ENCODE measurements around the gene UPF3A. TPM values are rescaled to one million over a fixed set of nuclear protein-coding genes. Genes with fewer than 3 reads are reported as not detected.
"Not testable (repeated sequence)": the region's sequence is repeated elsewhere in the genome, so short reads cannot be mapped to it uniquely, and the experiment has no call there.

Gene UPF3A
- total and polyA plus RNA-seq, 4 experiments from 2014 or later = 11.2 to 91.2 (median 60.2) TPM

- POLR2A ChIA-PET (ENCODE audit: partially characterized antibody) = interaction anchor here (0.6 to 1.1 kb wide), 2 partner anchors 12 kb away, joined by 3 to 4 read pairs; no protein-coding TSS in a partner anchor
- peak overlapping the region in 3 of 7 donors; percentile 43 to 90 (median 76) for H3K27ac Mint-ChIP-seq
Observed at GRCh38 chr13:114237415-114238112, 43.8 kb upstream of the UPF3A start.

DNA sequence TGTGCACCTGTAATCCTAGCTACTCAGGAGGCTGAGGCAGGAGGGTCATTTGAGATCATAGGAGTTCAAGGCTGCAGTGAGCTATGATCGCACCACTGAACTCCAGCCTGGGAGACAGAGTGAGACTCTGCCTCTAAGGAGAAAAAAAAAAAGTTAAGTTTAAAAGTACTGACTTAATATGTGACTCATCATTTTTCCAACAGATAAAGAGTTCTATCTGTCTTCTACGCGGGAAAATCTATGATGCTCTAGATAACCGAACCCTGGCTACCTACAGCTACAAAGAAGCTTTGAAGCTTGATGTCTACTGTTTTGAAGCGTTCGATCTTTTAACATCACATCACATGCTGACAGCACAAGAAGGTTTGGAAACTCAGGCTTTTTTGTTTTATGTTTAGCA lies 39.5 kb upstream of the UPF3A start:
- Mint-ChIP-seq H3K27ac (peak overlapping the region in 1 of 7 donors; percentile 47), H3K9me3 (no peaks in the 10 kb centered on the region), H3K4me1 (peaks cover 6 to 25% (median 15%) of the 10 kb centered on the region in 4 donors), H3K27me3 (no peaks in the 10 kb centered on the region), H3K4me3 (no peak overlapping the region), H3K36me3 (peaks cover 70 to 79% of the 10 kb centered on the region in 2 donors)
- ChIA-PET POLR2A (ENCODE audit: partially characterized antibody) (interaction anchor here (0.7 kb wide), 1 partner anchor 131 kb away, joined by 3 read pairs; no protein-coding TSS in a partner anchor), CTCF (ENCODE audit: partially characterized antibody) (no interaction called here)
- Histone ChIP-seq H3K9me3 (ENCODE audit: control insufficient read depth in 1 of 2, low read length in 2 of 2) (no peaks in the 10 kb centered on the region), H3K27me3 (ENCODE audit: insufficient read depth, low read length) (no peaks in the 10 kb centered on the region), H3K36me3 (ENCODE audit: insufficient read depth, low read length) (peaks cover 86% of the 10 kb centered on the region), H3K4me3 (ENCODE audit: low read length in 2 of 2) (no peak overlapping the region), H3K27ac (ENCODE audit: low read depth, low read length) (no peak overlapping the region), H3K4me1 (ENCODE audit: insufficient read depth, low read length) (peaks cover 4% of the 10 kb centered on the region)
- no peak for DNase-seq
- intact Hi-C loops (cut with micrococcal nuclease) = no loop called here

More at GRCh38 chr13:114237415-114238112, 43.8 kb upstream of the UPF3A start:
- CTCF ChIA-PET (ENCODE audit: partially characterized antibody) = interaction anchor here (1.1 to 1.2 kb wide), 2 partner anchors 9 to 106 kb away, joined by 3 to 4 read pairs; no protein-coding TSS in a partner anchor
- H3K27me3 ChIP-seq (ENCODE audit: insufficient read depth, low read length) = no peaks in the 10 kb centered on the region
- H3K36me3 ChIP-seq (ENCODE audit: insufficient read depth, low read length) = peaks cover 44% of the 10 kb centered on the region
- peaks cover 21% of the 10 kb centered on the region for H3K4me1 ChIP-seq (ENCODE audit: insufficient read depth, low read length)
- no peak overlapping the region for H3K4me3 ChIP-seq (ENCODE audit: low read length in 2 of 2)
- peaks cover 0 to 2% (median 0%) of the 10 kb centered on the region in 8 donors for H3K9me3 Mint-ChIP-seq
- no peaks in the 10 kb centered on the region for H3K9me3 ChIP-seq (ENCODE audit: control insufficient read depth in 1 of 2, low read length in 2 of 2)
- peak overlapping the region in 5 of 8 donors; percentile 4 to 48 (median 41) for H3K4me3 Mint-ChIP-seq
- no peaks in the 10 kb centered on the region for H3K27me3 Mint-ChIP-seq
- H3K36me3 Mint-ChIP-seq = peaks cover 36 to 48% of the 10 kb centered on the region in 2 donors
- DNase-seq = no peak
- peaks cover 17 to 37% (median 26%) of the 10 kb centered on the region in 4 donors for H3K4me1 Mint-ChIP-seq
- no peak overlapping the region for H3K27ac ChIP-seq (ENCODE audit: low read depth, low read length)
- intact Hi-C loops (cut with micrococcal nuclease) = no loop called here

- Histone ChIP-seq H3K4me3 (ENCODE audit: low read length in 2 of 2) (no peak overlapping the region), H3K4me1 (ENCODE audit: insufficient read depth, low read length) (peaks cover 4% of the 10 kb centered on the region), H3K9me3 (ENCODE audit: control insufficient read depth in 1 of 2, low read length in 2 of 2) (no peaks in the 10 kb centered on the region), H3K27ac (ENCODE audit: low read depth, low read length) (no peak overlapping the region), H3K36me3 (ENCODE audit: insufficient read depth, low read length) (peaks cover 82% of the 10 kb centered on the region), H3K27me3 (ENCODE audit: insufficient read depth, low read length) (no peaks in the 10 kb centered on the region)
- Mint-ChIP-seq H3K27me3 (no peaks in the 10 kb centered on the region), H3K9me3 (no peaks in the 10 kb centered on the region), H3K27ac (no peak overlapping the region), H3K36me3 (peaks cover 72 to 83% of the 10 kb centered on the region in 2 donors), H3K4me1 (peaks cover 2 to 15% (median 9%) of the 10 kb centered on the region in 4 donors), H3K4me3 (no peak overlapping the region)
- POLR2A ChIA-PET (ENCODE audit: partially characterized antibody) = no interaction called here
- no peak for DNase-seq
- intact Hi-C loops (cut with micrococcal nuclease) = no loop called here
- CTCF ChIA-PET (ENCODE audit: partially characterized antibody) = no interaction called here
Observed at GRCh38 chr13:114243971-114244370, 37.4 kb upstream of the UPF3A start.

- no peaks in the 10 kb centered on the region for H3K27me3 Mint-ChIP-seq
- intact Hi-C loops (cut with micrococcal nuclease) = no loop called here
- peaks cover 2 to 13% (median 9%) of the 10 kb centered on the region in 4 donors for H3K4me1 Mint-ChIP-seq
- H3K36me3 Mint-ChIP-seq = peaks cover 68 to 79% of the 10 kb centered on the region in 2 donors
- H3K36me3 ChIP-seq (ENCODE audit: insufficient read depth, low read length) = peaks cover 82% of the 10 kb centered on the region
- no peaks in the 10 kb centered on the region for H3K27me3 ChIP-seq (ENCODE audit: insufficient read depth, low read length)
- H3K9me3 ChIP-seq (ENCODE audit: control insufficient read depth in 1 of 2, low read length in 2 of 2) = no peaks in the 10 kb centered on the region
- no peaks in the 10 kb centered on the region for H3K9me3 Mint-ChIP-seq
- CTCF ChIA-PET (ENCODE audit: partially characterized antibody) = no interaction called here
- no peak overlapping the region for H3K4me3 ChIP-seq (ENCODE audit: low read length in 2 of 2)
- no peak overlapping the region for H3K27ac Mint-ChIP-seq
- no peak overlapping the region for H3K27ac ChIP-seq (ENCODE audit: low read depth, low read length)
- no peak for DNase-seq
- H3K4me3 Mint-ChIP-seq = no peak overlapping the region
- H3K4me1 ChIP-seq (ENCODE audit: insufficient read depth, low read length) = peaks cover 4% of the 10 kb centered on the region
- POLR2A ChIA-PET (ENCODE audit: partially characterized antibody) = no interaction called here
Observed at GRCh38 chr13:114244637-114245036, 36.8 kb upstream of the UPF3A start.

DNA sequence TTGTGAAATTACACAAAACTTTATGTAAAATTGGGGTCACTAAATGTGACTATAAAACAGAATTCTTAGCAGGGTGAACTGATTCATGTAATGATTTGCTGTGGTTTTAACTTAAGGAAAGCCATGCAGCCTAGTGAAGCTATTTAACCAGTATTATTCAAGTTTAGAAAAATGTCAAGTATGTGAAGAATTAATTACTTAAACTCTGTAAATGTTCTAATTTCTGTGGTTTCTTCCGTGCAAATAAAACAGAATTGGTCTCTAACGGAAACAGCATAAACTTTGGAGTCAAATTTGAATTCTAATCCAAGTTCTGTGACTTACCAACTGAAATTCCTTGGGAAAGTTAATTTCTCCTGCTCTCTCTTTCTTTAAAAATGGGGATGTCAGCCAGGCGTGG lies 33.4 kb upstream of the UPF3A start:
- H3K4me1 Mint-ChIP-seq = peaks cover 0 to 13% (median 5%) of the 10 kb centered on the region in 4 donors
- H3K4me3 Mint-ChIP-seq = no peak overlapping the region
- H3K9me3 Mint-ChIP-seq = no peaks in the 10 kb centered on the region
- no peak overlapping the region for H3K27ac Mint-ChIP-seq
- no peak for DNase-seq
- Histone ChIP-seq H3K4me3 (ENCODE audit: low read length in 2 of 2) (no peak overlapping the region), H3K27ac (ENCODE audit: low read depth, low read length) (no peak overlapping the region), H3K27me3 (ENCODE audit: insufficient read depth, low read length) (no peaks in the 10 kb centered on the region), H3K36me3 (ENCODE audit: insufficient read depth, low read length) (peaks cover 74% of the 10 kb centered on the region), H3K9me3 (ENCODE audit: control insufficient read depth in 1 of 2, low read length in 2 of 2) (no peaks in the 10 kb centered on the region), H3K4me1 (ENCODE audit: insufficient read depth, low read length) (peaks cover 4% of the 10 kb centered on the region)
- ChIA-PET CTCF (ENCODE audit: partially characterized antibody) (no interaction called here), POLR2A (ENCODE audit: partially characterized antibody) (no interaction called here)
- H3K27me3 Mint-ChIP-seq = no peaks in the 10 kb centered on the region
- intact Hi-C loops (cut with micrococcal nuclease) = no loop called here
- peaks cover 61 to 72% of the 10 kb centered on the region in 2 donors for H3K36me3 Mint-ChIP-seq

DNA sequence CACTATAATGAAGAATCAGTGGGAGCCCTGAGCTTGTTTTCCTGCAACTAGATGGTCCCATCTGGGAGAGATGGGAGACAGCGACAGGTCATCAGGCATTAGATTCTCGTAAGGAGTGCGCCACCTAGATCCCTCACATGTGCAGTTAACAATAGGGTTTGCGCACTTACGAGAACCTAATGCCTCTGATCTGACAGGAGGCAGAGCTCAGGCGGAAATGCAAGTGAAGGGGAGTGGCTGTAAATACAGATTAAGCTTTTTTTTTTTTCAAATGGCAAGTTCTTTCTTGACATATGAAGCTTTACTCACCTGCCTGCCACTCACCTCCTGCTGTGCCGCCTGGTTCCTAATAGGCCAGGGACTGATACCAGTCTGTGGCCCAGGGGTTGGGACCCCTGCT lies 32.3 kb upstream of the UPF3A start:
- H3K27ac Mint-ChIP-seq = peak overlapping the region in 2 of 7 donors; percentile 66 to 68

GRCh38 chr13:114251639-114252440 lies 29.6 kb upstream of the UPF3A start:
- H3K27ac Mint-ChIP-seq = peak overlapping the region in 4 of 7 donors; percentile 3 to 63 (median 23)
- H3K27me3 Mint-ChIP-seq; H3K27me3 ChIP-seq (ENCODE audit: insufficient read depth, low read length); intact Hi-C loops (cut with micrococcal nuclease); DNase-seq; H3K4me1 Mint-ChIP-seq; POLR2A ChIA-PET (ENCODE audit: partially characterized antibody); H3K9me3 Mint-ChIP-seq; H3K4me3 Mint-ChIP-seq; H3K4me3 ChIP-seq (ENCODE audit: low read length in 2 of 2); H3K27ac ChIP-seq (ENCODE audit: low read depth, low read length); H3K9me3 ChIP-seq (ENCODE audit: control insufficient read depth in 1 of 2, low read length in 2 of 2); H3K4me1 ChIP-seq (ENCODE audit: insufficient read depth, low read length): not testable (repeated sequence)
- H3K36me3 ChIP-seq (ENCODE audit: insufficient read depth, low read length) = peaks cover 50% of the 10 kb centered on the region
- CTCF ChIA-PET (ENCODE audit: partially characterized antibody) = interaction anchor here (2.1 kb wide), 1 partner anchor 28 kb away, joined by 4 read pairs; no protein-coding TSS in a partner anchor
- H3K36me3 Mint-ChIP-seq = peaks cover 61 to 66% of the 10 kb centered on the region in 2 donors

More for the DNA sequence above, 32.3 kb upstream of the UPF3A start:
- H3K9me3 ChIP-seq (ENCODE audit: control insufficient read depth in 1 of 2, low read length in 2 of 2) = no peaks in the 10 kb centered on the region
- no peak for DNase-seq
- H3K4me1 ChIP-seq (ENCODE audit: insufficient read depth, low read length) = peaks cover 4% of the 10 kb centered on the region
- POLR2A ChIA-PET (ENCODE audit: partially characterized antibody) = interaction anchor here (0.8 to 1.1 kb wide), 2 partner anchors 11 to 31 kb away, joined by 3 to 4 read pairs; no protein-coding TSS in a partner anchor
- Mint-ChIP-seq H3K27me3 (no peaks in the 10 kb centered on the region), H3K4me3 (no peak overlapping the region), H3K36me3 (peaks cover 59 to 71% of the 10 kb centered on the region in 2 donors), H3K9me3 (no peaks in the 10 kb centered on the region), H3K4me1 (peaks cover 1 to 8% (median 4%) of the 10 kb centered on the region in 4 donors)
- intact Hi-C loops (cut with micrococcal nuclease) = no loop called here
- H3K4me3 ChIP-seq (ENCODE audit: low read length in 2 of 2) = no peak overlapping the region
- no peak overlapping the region for H3K27ac ChIP-seq (ENCODE audit: low read depth, low read length)
- H3K27me3 ChIP-seq (ENCODE audit: insufficient read depth, low read length) = no peaks in the 10 kb centered on the region
- H3K36me3 ChIP-seq (ENCODE audit: insufficient read depth, low read length) = peaks cover 64% of the 10 kb centered on the region
- CTCF ChIA-PET (ENCODE audit: partially characterized antibody) = interaction anchor here (1.5 to 1.6 kb wide), 2 partner anchors 10 to 11 kb away, joined by 3 to 4 read pairs; no protein-coding TSS in a partner anchor
